Mesenteric fat pad (tissue), 1 donor: ENCODE results near the gene DPP10. TPM values are rescaled to one million over a fixed set of nuclear protein-coding genes. Genes with fewer than 3 reads are reported as not detected.
"Not testable (repeated sequence)": the region's sequence is repeated elsewhere in the genome, so short reads cannot be mapped to it uniquely, and the experiment has no call there.

Experiments
- DNase-seq: peaks from one replicate; pipeline ENCODE4 v3.0.0-alpha.2; 2020; ENCODE audit warnings: low spot score
- total RNA-seq: library from RNA; stranded (reverse); fragmentation: NEBNext Ultra II Directional; extraction: Animal tissue kit (Norgen Biotek cat#: 25700); gene quantifications from one replicate; pipeline ENCODE4 v1.2.1, GENCODE V29; 2021
- donor health status: DM: yes; HTN: yes; CAD: no.

DPP10 gene
- total RNA-seq, 1 donor from 2014 or later, result not detected

DNA sequence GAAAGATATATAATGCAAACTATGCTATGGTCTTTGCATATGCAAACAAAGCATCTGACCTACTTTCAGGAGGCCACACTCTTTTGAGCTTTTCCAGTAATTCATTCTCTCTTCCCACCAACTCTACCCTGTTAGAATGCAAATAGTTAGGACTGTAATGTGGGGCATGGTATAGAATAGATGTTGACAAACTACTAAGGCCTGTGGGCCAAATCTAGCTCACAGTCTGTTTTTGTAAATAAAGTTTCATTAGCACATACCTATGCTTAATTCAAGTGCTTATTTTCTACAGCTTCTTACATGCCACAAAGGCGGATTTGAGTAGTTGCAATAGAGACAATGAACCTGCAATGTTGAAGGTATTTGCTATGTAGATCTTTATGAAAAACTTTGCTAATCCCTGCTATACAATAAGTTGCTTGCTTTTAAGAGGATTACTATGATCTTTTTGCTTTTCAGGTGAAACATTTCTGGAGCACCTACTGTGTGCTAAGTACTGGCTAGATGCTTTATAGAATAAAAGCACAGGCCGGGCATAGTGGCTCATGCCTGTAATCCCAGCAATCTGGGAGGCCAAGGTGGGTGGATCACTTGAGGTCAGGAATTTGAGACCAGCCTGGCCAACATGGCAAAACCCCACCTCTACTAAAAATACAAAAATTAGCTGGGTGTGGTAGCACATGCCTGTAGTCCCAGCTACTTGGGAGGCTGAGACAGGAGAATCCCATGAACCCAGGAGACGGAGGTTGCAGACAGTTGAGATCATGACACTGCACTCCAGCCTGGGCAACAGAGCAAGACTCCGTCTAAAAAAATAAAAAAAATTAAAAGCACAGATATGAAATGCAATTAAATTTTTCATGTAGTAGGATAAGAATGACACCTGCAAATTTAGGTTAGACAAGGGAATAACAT, 267.8 kb downstream of the DPP10 start:
- DNase-seq, result no peak

DNA sequence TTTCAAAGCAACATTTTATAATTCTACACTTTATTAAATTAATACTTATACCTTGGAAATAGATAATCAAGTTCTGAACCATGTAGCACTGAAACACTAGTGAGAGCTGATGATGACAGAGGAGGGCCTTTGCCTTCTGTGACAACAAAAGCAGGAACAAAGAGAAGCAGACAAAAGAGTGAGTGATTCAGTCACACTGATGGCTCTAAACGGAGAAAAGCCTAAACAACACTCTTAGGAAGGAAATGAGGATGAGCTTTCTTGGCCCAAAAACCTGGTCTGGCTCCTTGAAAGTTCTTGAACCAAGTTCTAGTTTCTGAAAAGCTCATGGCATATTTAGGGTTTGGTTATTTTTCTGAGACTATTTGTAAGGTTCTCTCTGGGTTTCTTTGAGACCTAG, 271.9 kb downstream of the DPP10 start:
- DNase-seq, result no peak

DNA sequence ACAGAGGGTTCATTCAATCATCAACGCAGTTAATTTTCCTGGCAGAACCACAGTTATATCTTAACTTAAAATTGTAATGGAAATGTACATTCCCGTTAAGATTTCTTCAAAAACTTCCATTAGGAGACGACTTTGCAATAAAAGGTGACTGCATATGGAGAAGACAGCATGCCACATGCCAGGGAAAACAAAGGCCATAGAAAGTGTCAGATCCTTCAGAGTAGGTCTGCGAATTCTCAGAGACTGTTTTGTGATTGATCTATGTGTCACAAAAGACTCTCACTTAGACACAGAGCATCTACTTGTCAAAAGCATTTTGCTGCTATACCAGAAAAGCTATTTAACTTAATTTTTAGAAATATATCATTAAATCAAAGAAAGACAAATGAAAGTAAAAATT, 274.6 kb downstream of the DPP10 start:
- DNase-seq, result no peak

DNA sequence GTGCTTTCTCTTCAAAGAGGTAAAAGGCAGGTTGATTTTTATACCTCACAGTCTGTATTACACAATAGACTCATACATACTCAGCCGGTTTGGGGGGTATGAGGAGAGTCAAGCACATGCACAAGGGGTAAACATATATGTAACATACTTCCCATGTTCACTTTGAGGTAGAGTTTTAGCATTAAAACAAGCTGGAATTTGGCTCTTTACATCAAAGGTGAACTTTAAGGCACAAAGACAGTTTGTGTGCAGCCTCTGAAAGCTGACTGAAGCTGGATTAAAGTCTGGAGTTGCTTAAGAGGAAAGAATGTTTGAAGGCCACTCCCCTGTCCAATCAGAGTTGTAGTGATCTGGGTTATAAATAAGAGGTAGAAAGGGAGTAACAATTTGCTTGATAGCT, 282.0 kb downstream of the DPP10 start:
- no peak for DNase-seq

DNA sequence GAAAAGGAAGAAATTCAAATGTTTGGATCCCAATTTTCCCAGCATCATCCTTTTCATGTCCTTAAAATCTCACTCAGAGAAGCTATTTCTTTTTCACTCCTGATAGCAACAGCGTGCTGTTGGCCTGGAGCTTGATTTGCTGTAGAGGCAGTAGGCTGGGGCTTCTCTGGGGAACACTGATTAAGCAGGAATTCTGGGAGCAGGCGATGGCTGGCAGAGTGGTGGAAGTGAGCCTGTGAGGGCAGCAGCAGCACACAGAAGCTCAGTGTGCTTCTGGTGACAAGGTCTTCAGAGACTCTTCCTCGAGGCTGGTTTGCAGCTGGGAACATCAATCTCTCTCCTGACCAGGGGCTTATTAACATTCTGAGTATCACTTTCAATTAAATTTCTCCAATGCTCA, 284.6 kb downstream of the DPP10 start:
- DNase-seq, result no peak

DNA sequence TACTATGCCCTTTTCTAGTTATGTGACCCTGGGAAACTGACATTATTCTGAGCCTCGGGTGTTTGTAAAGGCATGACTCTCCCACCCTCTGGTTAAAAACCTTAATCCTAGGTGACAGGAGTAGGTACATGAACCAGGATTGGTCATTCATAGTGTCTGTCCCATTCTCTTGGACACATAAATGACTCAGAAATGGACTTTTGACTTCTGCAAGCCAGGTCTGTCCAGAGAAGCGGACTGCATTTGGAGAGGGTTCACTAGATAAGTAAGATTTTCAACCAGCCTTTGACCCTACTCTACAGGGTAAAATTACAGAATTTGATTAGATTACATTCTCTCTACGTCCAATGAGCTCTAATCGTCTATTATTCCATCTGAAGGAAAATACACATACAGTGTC, 285.9 kb downstream of the DPP10 start:
- DNase-seq, result no peak

DNA sequence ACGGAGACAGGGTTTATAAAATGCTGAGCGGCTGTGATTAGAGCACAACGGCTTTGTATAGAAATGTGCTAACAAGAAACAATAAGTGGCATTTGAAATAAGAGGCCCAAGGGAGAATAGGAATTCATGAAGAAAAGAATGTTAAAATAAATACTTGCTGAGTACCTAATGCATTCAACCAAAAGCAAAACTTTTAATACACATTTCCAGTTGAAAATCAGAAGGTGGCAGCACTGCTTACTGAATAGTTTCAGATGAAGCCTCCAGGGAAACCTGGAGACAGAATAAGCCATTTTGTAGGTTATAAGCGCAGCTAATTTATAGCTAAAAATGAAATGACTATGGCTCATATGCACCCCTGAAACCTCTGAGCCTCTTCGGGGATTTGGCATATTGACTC, 286.6 kb downstream of the DPP10 start:
- DNase-seq, result no peak

DNA sequence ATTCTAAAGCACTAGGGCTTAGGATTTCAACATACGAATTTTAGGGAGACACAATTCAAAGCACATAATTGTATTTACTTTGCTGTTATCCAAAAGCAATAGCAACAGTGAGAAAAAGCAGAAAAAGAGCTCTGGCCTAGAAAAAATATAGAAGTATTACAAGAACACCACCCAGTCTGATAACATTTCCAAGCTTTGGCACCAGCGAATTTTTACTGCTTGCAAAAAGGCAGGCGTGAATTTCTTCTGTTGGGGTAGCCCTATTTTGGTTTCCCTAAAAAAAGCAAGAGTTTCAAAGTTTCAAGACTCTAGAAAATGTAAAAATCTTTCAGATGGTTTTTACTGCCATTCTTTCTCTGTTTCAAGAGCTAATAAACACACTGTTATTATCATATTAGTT, 292.7 kb downstream of the DPP10 start:
- no peak for DNase-seq

DNA sequence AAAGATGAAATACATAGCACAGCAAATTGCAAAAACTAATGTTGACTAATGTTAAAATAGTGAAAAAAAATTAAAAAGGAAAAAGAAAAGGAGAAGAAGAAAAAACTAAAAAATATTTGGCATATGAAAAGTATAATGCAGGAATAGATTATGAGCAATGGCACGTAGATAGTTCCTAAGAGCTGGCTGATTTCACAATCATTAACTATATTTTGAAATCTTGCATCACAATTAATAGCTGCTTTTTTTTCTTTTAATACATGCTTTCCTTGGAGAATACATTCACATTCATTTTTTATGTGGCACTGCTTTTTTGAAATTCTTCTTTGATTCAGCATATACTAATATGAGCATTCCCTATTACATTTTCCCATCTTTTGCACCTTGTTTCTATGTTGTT, 299.8 kb downstream of the DPP10 start:
- no peak for DNase-seq

DNA sequence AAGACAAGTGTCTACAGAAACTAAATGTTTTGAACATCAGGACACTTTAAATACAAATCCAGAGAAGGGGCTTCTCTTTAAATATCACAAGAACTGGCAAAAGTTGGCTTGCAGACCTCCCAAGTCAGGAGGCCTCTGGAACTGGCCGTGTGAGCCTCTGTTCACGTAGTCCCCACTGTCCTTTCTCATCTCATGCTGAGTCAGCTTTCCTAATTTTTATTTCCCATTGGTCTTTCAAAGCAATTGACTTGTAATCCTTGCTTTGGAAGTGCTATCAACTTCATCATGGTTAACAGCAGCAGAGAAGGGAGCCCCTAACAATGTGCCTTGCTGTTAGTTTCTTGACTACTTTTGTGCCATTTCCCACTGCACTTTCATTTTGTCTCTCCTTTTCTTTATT, 303.3 kb downstream of the DPP10 start:
- no peak for DNase-seq

DNA sequence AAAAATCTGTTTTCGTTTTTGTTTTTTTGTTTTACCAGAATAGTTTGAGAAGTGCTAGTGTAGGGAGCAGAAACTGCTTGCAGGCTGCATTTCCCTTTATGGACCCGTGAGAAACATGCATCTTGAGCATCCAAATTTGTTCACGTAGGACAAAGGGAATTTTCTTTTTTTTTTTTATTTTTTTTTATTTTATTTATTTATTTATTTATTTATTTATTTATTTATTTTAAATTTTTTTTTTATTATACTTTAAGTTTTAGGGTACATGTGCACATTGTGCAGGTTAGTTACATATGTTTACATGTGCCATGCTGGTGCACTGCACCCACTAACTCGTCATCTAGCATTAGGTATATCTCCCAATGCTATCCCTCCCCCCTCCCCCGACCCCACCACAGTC, 305.7 kb downstream of the DPP10 start:
- DNase-seq, result not testable (repeated sequence)

DNA sequence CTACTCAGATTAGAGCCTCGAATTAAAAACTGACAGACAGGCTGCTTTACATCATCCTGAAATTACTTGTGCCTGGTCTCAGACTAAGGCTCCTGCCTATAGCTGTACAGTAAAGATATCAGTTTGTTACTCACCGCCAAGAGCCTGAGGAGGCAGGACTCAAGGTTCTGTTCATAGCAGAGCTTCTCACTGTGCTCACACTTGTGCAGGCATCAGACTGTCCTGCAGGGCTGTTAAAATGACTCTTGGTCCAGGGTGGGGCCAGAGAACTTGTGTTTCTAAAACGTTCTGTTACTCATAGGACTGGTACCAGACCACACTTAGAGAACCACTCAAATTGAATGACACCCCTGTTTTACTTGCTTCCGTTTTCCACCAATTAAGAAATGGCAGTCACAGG, 310.0 kb downstream of the DPP10 start:
- no peak for DNase-seq

DNA sequence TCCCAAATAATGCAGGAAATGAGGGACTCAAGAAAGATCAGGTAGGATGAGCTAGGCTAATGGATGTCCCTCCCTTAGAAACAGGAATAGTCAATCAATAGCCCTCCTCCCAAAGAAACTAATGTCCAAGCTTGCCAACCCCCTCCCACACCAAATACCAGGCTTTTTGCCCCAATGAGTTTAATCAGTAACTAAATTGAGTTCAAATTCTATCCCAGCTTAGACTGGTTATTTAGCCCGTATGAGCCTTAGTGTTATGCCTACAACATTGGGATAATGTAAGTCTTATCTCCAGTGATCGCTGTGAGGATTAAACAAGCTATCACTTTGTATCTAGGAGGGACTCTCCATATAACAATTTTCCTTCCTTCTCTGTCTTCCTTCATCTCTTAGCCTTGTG, 310.7 kb downstream of the DPP10 start:
- no peak for DNase-seq

DNA sequence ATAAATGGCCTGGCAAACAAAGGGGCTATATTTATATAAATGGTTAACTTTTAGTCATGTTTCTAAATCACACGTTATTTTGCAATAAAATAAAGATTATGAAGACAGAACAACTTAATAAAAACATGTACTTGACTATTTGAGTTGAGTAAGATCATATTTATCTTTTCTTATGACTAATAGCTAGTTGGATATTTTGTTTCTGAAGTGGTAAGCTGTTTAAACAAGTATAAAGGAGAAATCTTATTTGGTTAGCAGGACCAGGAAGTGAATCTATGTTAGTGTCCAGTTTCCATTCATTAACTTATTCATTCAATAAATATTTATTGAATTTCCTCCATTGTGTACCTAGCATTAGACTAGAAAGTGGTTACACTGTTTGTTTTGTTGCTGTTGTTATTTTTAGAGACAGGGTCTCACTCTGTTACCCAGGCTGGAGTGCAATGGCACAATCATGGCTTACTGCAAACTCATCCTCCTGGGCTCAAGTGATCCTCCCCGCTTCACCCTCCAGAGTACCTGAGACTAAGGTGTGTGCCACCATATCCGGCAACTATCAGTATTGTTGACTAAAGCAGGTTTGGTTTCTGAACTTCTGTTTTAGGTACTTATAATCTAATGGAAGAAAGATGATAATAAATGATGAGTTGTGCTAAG, 312.6 kb downstream of the DPP10 start:
- no peak for DNase-seq

DNA sequence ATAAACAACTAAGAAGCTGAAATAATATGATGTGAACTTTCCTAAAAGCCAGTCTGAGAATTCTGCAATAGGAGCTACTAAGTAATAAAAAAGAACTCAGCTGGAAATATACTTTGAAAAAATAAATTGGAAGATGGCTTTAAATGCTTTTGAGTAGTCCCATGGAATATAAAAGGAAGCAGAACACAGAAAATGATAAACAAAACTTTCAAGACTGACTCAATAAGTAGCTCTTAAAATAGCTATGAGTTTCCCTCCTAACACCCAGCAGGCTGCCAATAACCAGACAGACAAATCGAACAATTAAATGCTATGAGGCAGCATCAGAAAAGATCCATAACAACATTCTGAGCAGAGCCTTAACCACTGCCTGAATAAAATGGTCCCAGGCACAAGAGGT, 319.9 kb downstream of the DPP10 start:
- no peak for DNase-seq

DNA sequence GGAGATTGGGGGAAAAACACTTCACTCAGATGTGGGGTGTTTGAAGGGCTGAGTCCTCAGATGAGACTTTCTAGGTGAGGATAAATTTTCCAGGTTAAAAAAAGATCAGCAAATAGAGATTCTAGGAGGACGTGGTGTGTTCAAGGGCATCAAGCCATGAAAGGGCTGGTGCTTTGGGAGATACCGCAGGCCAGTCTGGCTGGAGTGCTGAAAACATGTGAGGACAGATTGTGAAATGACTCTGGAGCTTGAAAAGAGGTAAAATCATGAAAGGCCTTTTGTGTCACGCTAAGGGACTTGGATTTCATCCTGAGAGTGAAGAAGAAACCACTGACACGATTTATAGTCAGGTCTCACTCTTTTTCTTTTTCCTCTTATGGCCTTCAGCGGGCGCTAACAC, 320.5 kb downstream of the DPP10 start:
- DNase-seq, result no peak

DNA sequence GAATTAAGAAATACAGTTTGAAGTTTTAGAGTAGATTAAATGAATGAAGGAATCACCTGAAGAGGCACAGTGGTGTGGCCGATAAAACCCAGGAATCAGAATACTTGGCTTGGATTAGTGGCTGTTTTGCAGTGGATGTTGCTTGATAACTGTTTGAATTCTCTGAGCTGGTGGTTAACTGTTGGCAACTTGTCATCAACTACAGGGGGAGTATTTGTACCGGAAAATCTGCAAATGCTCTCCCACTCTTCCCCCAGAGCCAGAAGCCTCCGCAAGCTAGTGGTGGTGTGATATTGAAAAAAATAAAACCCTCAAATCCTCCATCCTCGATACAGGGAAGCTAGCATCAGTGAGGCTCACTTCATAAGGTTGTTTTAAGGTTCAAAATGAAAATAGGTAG, 326.7 kb downstream of the DPP10 start:
- no peak for DNase-seq

DNA sequence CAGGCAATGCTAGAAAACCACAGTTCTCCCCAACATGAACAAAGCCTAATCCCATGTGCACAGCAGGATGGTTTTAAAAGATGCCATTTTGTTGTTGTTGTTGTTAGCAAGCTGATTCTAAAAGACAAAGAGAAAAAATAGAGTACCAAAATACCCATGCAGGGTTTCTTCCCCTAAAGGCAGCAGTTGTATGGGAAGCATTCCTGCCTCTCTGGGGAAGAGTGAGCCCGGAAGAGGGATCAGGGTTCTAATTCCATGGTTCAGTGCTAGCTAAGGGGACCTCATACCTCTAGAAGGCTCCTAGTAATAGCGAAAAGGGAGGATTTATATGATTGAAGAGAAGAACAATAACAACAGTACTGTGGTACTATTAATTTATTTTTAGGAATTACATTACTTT, 327.6 kb downstream of the DPP10 start:
- DNase-seq, result no peak

DNA sequence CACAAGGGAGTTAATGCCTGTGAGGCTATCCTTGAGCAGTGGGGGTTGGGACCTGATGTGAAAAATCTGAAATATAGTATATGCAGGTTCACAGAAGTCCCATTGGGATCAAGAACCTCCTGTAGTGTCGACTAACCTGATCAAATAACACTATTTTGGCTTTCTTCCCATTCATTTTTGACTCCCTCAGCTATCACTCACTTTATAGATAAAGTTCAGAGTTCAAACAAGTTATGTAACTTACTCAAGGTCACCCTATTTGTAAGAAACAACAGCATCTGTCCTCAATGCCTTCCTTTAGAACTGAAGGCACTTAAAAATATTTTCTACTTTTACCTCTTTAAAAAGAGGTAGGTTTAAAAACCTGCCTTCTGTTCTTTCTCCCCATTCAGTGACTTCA, 341.6 kb downstream of the DPP10 start:
- no peak for DNase-seq

DNA sequence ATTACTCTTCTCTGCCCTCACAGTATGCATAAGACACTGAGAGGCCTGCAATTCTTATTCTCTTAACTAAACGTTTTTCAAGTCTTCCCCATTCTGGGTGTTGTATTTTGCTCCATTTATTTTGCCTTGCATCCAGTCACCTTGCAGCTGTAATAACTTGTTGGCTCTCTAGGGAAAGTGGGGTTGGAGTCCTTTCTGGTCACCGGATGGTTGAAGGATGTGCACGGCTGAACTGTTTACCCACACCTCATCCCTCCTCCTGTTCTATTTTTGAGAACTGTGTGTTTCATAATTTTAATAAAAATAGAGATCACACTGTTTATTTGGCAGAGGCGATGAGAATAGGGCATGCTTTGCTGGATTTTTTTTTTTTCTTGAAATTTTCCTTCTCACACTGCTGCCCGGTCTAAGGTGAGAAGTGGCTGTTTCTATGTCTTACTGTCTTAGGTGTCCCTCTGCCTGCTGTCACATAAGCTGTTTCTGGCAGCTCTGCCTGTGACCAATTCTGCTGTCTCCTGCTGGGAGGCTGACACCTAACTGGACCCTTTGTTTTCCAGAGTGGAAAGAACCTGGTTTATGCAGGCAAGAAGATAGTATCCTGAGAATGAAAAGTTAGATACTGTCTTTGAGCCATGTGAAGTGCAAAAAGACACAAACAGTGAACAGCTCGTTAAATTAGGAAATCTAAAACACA, 342.6 kb downstream of the DPP10 start:
- DNase-seq, result no peak

DNA sequence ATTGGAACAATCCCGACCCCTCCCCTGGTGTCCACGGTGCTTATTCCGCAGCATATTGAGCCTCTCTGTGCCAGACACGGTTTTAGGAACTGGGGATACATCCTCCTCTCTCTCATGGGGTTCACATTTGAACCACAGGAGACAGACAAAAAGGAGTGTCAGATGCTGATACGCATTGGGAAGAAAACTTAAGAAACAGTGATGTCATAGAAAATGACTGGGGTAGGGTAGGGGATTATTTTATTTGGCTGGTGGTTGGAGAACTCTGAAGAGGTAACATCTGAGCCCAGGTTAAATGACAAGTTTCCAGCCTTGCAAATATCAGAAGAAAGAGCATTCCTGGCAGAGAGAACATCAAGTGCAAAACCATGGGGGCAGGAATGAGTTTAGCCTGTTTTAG, 344.5 kb downstream of the DPP10 start:
- DNase-seq, result no peak

DNA sequence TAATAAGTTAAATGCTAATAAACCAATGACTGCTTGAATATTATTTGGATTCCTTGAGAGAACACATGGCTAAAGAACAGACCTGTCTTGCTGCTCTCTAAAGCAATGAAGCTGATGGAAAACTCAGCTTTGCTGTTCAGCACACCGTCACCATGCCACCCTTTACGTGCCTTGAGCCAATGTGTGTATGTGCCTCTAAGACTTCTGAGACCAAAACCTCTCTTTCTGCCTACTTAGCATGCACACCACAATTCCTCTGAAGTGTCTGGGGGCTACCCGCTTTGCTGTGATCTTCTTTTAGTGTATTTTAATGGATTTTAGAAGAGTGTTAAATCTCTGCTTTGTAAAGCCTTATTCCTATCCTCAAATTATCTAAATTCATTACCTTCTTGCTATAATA, 345.0 kb downstream of the DPP10 start:
- no peak for DNase-seq
